Liver (tissue), 9 donors: ENCODE data around the gene ARHGEF26. TPM values are rescaled to one million over a fixed set of nuclear protein-coding genes. Genes with fewer than 3 reads are reported as not detected.

Experiments used
- DNase-seq: peaks from one replicate; pipeline ENCODE4 v3.0.0-alpha.2; 2017; ENCODE audit warnings: low spot score
- H3K27ac ChIP-seq, 2 donors: one replicate each; pipeline ENCODE4 v1.7.0; 2013; ENCODE audit warnings: inconsistent platforms in 2 of 2, low read length in 2 of 2, control low read depth in 1 of 2, low read depth in 1 of 2, mild to moderate bottlenecking in 1 of 2
- H3K27me3 ChIP-seq, 4 donors: one replicate each; pipeline versions ENCODE4 v1.6.1 to v1.7.0; 2013; ENCODE audit warnings: low read length in 3 of 4, inconsistent platforms in 1 of 4, mild to moderate bottlenecking in 1 of 4, moderate library complexity in 1 of 4; ENCODE audit not compliant: control insufficient read depth in 4 of 4, insufficient read depth in 4 of 4
- H3K36me3 ChIP-seq, 4 donors: one replicate each; pipeline versions ENCODE4 v1.6.1 to v1.7.0; 2013; ENCODE audit warnings: low read length in 3 of 4, mild to moderate bottlenecking in 3 of 4, low read depth in 1 of 4, moderate library complexity in 1 of 4; ENCODE audit not compliant: control insufficient read depth in 4 of 4, insufficient read depth in 3 of 4
- H3K4me1 ChIP-seq, 4 donors: one replicate each; pipeline versions ENCODE4 v1.6.1 to v1.7.0; 2013; ENCODE audit warnings: low read length in 3 of 4, mild to moderate bottlenecking in 3 of 4, moderate library complexity in 1 of 4; ENCODE audit not compliant: control insufficient read depth in 4 of 4, insufficient read depth in 4 of 4
- H3K4me3 ChIP-seq, 3 donors: one replicate each; pipeline versions ENCODE4 v1.6.1 to v1.7.0; 2013; ENCODE audit warnings: low read length in 3 of 3, control low read depth in 1 of 3, low read depth in 1 of 3, mild to moderate bottlenecking in 1 of 3
- H3K9ac ChIP-seq, 2 donors: one replicate each; pipeline ENCODE4 v1.7.0; 2013; ENCODE audit warnings: low read length in 2 of 2, mild to moderate bottlenecking in 2 of 2, moderate library complexity in 2 of 2, control low read depth in 1 of 2, low read depth in 1 of 2
- H3K9me3 ChIP-seq, 4 donors: one replicate each; pipeline versions ENCODE4 v1.6.1 to v1.7.0; 2013; ENCODE audit warnings: low read length in 3 of 4; ENCODE audit not compliant: control insufficient read depth in 4 of 4
- CTCF ChIP-seq: fragments of 150-350 bp; IDR thresholded peaks from 2 replicates; pipeline ENCODE4 v1.5.1; 2017; ENCODE audit warnings: improper control_type of control experiment, low read depth, low read length; ENCODE audit not compliant: missing input control
- EGR1 ChIP-seq, 2 donors: IDR thresholded peaks; 2 replicates each; pipeline ENCODE4 v1.6.1; 2016 to 2018; ENCODE audit warnings: antibody characterized with exemption in 2 of 2, low read depth in 2 of 2
- FOXA1 ChIP-seq: IDR thresholded peaks from 2 replicates; pipeline ENCODE4 v1.6.1; 2016; ENCODE audit warnings: antibody characterized with exemption
- FOXA2 ChIP-seq: IDR thresholded peaks from 2 replicates; pipeline ENCODE4 v1.6.1; 2016; ENCODE audit warnings: antibody characterized with exemption
- GABPA ChIP-seq, 2 donors: IDR thresholded peaks in 1 of 2; conservative IDR thresholded peaks in 1 of 2; 2 replicates each; pipeline ENCODE4 v1.6.1; 2016; ENCODE audit warnings: antibody characterized with exemption in 2 of 2, mild to moderate bottlenecking in 1 of 2, moderate library complexity in 1 of 2
- HNF4G ChIP-seq: IDR thresholded peaks from 2 replicates; pipeline ENCODE4 v1.6.1; 2016; ENCODE audit warnings: antibody characterized with exemption
- JUND ChIP-seq, 2 donors: IDR thresholded peaks; 2 replicates each; pipeline ENCODE4 v1.6.1; 2016; ENCODE audit warnings: antibody characterized with exemption in 2 of 2
- RAD21 ChIP-seq, 2 donors: IDR thresholded peaks; 2 replicates each; pipeline ENCODE4 v1.6.1; 2016; ENCODE audit warnings: antibody characterized with exemption in 2 of 2, mild to moderate bottlenecking in 2 of 2
- RXRA ChIP-seq, 2 donors: IDR thresholded peaks; 2 replicates each; pipeline ENCODE4 v1.6.1; 2017 to 2018; ENCODE audit warnings: antibody characterized with exemption in 2 of 2, mild to moderate bottlenecking in 1 of 2
- SP1 ChIP-seq: IDR thresholded peaks from 2 replicates; pipeline ENCODE4 v1.6.1; 2018; ENCODE audit warnings: antibody characterized with exemption, mild to moderate bottlenecking
- TAF1 ChIP-seq: conservative IDR thresholded peaks from 2 replicates; pipeline ENCODE4 v1.6.1; 2016; ENCODE audit warnings: antibody characterized with exemption, mild to moderate bottlenecking
- YY1 ChIP-seq: IDR thresholded peaks from 2 replicates; pipeline ENCODE4 v1.6.1; 2016; ENCODE audit warnings: antibody characterized with exemption, mild to moderate bottlenecking
- WGBS: extraction: QIAGEN DNeasy Blood & Tissue Kit; methylation state at CpG from one replicate; pipeline ENCODE4 v1.1.7; 2013; 5-methylcytosine and 5-hydroxymethylcytosine counted together
- polyA plus RNA-seq, 2 donors: library from polyadenylated mRNA; stranded (reverse) in 1 of 2; unstranded in 1 of 2; fragments of 200-250 nt in 1 of 2; fragments of >200 nt in 1 of 2; fragmentation: Nextera tagmentation in 1 of 2; extraction: Ambion mirVana in 1 of 2; gene quantifications; one replicate each; pipeline versions ENCODE4 v1.2.1 to v1.2.3, GENCODE V29; 2013 to 2015
- total RNA-seq, 2 donors: library from RNA; depleted of rRNA; stranded (reverse); fragments of >200 nt; gene quantifications; one replicate each; pipeline ENCODE4 v1.2.3, GENCODE V29; 2014
- TF ChIP-seq, protein P1 (sequence below): IDR thresholded peaks from 2 replicates; pipeline ENCODE4 v1.6.1; 2016; ENCODE audit warnings: antibody characterized with exemption
- TF ChIP-seq, protein P2 (sequence below): IDR thresholded peaks from 2 replicates; pipeline ENCODE4 v1.6.1; 2016; ENCODE audit warnings: antibody characterized with exemption, mild to moderate bottlenecking
- donor health status: healthy.
- donor health status: healthy.
- donor health status: healthy.
- donor health status: healthy.
- donor health status: healthy.

Gene ARHGEF26
- total and polyA plus RNA-seq, 4 donors, result 1.4 to 27.9 (median 18.7) TPM

GRCh38 chr3:154144825-154145465, 23.8 kb downstream of the ARHGEF26 start:
- no peaks in the 10 kb centered on the region for H3K9me3 ChIP-seq
- WGBS, result 34% methylated on average over 1 of the region's 1 CpG
- H3K36me3 ChIP-seq, result peaks cover 0 to 8% (median under 1%) of the 10 kb centered on the region in 4 donors
- H3K9ac ChIP-seq, result no peak overlapping the region
- TF ChIP-seq SP1 (no peak), EGR1 (IDR thresholded peaks at IDR 0.05; ENCODE audit: low read depth in 2 of 2) (no peak), CTCF (no peak), FOXA1 (no peak), YY1 (no peak), JUND (IDR thresholded peaks at IDR 0.05) (no peak), GABPA (IDR thresholded peaks at IDR 0.05 in 1 of 2, conservative IDR thresholded peaks at IDR 0.05 in 1 of 2) (no peak), RXRA (IDR thresholded peaks at IDR 0.05) (no peak), FOXA2 (no peak), TAF1 (no peak), RAD21 (IDR thresholded peaks at IDR 0.05) (no peak)
- TF ChIP-seq, protein P1, sequence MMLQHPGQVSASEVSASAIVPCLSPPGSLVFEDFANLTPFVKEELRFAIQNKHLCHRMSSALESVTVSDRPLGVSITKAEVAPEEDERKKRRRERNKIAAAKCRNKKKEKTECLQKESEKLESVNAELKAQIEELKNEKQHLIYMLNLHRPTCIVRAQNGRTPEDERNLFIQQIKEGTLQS, result no peak
- TF ChIP-seq, protein P2, sequence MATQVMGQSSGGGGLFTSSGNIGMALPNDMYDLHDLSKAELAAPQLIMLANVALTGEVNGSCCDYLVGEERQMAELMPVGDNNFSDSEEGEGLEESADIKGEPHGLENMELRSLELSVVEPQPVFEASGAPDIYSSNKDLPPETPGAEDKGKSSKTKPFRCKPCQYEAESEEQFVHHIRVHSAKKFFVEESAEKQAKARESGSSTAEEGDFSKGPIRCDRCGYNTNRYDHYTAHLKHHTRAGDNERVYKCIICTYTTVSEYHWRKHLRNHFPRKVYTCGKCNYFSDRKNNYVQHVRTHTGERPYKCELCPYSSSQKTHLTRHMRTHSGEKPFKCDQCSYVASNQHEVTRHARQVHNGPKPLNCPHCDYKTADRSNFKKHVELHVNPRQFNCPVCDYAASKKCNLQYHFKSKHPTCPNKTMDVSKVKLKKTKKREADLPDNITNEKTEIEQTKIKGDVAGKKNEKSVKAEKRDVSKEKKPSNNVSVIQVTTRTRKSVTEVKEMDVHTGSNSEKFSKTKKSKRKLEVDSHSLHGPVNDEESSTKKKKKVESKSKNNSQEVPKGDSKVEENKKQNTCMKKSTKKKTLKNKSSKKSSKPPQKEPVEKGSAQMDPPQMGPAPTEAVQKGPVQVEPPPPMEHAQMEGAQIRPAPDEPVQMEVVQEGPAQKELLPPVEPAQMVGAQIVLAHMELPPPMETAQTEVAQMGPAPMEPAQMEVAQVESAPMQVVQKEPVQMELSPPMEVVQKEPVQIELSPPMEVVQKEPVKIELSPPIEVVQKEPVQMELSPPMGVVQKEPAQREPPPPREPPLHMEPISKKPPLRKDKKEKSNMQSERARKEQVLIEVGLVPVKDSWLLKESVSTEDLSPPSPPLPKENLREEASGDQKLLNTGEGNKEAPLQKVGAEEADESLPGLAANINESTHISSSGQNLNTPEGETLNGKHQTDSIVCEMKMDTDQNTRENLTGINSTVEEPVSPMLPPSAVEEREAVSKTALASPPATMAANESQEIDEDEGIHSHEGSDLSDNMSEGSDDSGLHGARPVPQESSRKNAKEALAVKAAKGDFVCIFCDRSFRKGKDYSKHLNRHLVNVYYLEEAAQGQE, result no peak
- no peak overlapping the region for H3K4me3 ChIP-seq
- DNase-seq, result no peak
- peaks cover 4 to 40% (median 25%) of the 10 kb centered on the region in 4 donors for H3K4me1 ChIP-seq
- no peak overlapping the region for H3K27ac ChIP-seq
- H3K27me3 ChIP-seq, result no peaks in the 10 kb centered on the region

- no peak overlapping the region for H3K4me3 ChIP-seq
- DNase-seq, result no peak
- peaks cover 1 to 12% (median 5%) of the 10 kb centered on the region in 4 donors for H3K4me1 ChIP-seq
- TF ChIP-seq HNF4G, result no peak
- TF ChIP-seq, protein P1, result no peak
- no peaks in the 10 kb centered on the region for H3K9me3 ChIP-seq
- no peaks in the 10 kb centered on the region for H3K27me3 ChIP-seq
- H3K27ac ChIP-seq, result no peak overlapping the region
- no peak overlapping the region for H3K9ac ChIP-seq
- WGBS, result 88% methylated on average over 1 of the region's 1 CpG
- peaks cover 2 to 26% (median 5%) of the 10 kb centered on the region in 4 donors for H3K36me3 ChIP-seq
Measured at GRCh38 chr3:154148541-154148940, 27.4 kb downstream of the ARHGEF26 start.
